Stomach (tissue), 4 donors: ENCODE measurements around the gene ZNF783.

Source experiments
- POLR2A ChIP-seq, 4 donors: fragments of 450-650 bp; IDR thresholded peaks; one replicate each; pipeline ENCODE4 v1.6.1; 2016; ENCODE audit warnings: antibody characterized with exemption in 4 of 4, control low read depth in 2 of 4, mild to moderate bottlenecking in 1 of 4, moderate library complexity in 1 of 4
- TF ChIP-seq, protein P1 (sequence below), 7 experiments: fragments of 450-650 bp in 4 of 7; fragments of 200-600 bp in 3 of 7; sonication (generic) in 3 of 7; IDR thresholded peaks; one replicate each; pipeline ENCODE4 v1.5.1; 2016 to 2019; ENCODE audit warnings: antibody characterized with exemption in 7 of 7, control low read depth in 2 of 7, mild to moderate bottlenecking in 1 of 7

DNA sequence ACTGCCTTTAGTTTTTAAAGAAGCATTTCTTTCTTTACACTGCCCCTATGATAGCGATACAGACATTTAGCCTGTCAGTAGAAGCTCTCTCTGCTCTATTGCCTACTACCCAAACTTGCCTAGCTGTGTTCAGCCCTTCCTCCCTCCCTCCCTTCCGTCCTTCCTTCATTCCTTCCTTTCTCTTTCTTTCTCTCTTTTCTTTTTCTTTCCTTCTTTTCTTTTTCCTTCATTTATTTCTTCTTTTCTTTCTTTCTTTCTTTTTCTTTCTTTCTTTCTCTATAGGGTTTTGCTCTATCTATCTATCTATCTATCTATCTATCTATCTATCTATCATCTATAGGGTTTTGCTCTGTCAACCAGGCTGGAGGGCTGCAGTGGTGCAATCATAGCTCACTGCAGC is 29.6 kb upstream of the ZNF783 start:
- TF ChIP-seq, protein P1, sequence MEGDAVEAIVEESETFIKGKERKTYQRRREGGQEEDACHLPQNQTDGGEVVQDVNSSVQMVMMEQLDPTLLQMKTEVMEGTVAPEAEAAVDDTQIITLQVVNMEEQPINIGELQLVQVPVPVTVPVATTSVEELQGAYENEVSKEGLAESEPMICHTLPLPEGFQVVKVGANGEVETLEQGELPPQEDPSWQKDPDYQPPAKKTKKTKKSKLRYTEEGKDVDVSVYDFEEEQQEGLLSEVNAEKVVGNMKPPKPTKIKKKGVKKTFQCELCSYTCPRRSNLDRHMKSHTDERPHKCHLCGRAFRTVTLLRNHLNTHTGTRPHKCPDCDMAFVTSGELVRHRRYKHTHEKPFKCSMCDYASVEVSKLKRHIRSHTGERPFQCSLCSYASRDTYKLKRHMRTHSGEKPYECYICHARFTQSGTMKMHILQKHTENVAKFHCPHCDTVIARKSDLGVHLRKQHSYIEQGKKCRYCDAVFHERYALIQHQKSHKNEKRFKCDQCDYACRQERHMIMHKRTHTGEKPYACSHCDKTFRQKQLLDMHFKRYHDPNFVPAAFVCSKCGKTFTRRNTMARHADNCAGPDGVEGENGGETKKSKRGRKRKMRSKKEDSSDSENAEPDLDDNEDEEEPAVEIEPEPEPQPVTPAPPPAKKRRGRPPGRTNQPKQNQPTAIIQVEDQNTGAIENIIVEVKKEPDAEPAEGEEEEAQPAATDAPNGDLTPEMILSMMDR (IDR thresholded peaks at IDR 0.05), result no peak
- TF ChIP-seq POLR2A (IDR thresholded peaks at IDR 0.05), result no peak
